ENCODE measurements around the gene KCNA1.
A peak's percentile ranks its signal among the peaks of the same experiment; 100 is the strongest.

Gene KCNA1

GRCh38 chr12:4914720-4915119 lies 5.0 kb downstream of the KCNA1 start:
- DNase-seq: no peak

- no peak for DNase-seq
Measured at GRCh38 chr12:4915752-4916151, 6.0 kb downstream of the KCNA1 start.

DNA sequence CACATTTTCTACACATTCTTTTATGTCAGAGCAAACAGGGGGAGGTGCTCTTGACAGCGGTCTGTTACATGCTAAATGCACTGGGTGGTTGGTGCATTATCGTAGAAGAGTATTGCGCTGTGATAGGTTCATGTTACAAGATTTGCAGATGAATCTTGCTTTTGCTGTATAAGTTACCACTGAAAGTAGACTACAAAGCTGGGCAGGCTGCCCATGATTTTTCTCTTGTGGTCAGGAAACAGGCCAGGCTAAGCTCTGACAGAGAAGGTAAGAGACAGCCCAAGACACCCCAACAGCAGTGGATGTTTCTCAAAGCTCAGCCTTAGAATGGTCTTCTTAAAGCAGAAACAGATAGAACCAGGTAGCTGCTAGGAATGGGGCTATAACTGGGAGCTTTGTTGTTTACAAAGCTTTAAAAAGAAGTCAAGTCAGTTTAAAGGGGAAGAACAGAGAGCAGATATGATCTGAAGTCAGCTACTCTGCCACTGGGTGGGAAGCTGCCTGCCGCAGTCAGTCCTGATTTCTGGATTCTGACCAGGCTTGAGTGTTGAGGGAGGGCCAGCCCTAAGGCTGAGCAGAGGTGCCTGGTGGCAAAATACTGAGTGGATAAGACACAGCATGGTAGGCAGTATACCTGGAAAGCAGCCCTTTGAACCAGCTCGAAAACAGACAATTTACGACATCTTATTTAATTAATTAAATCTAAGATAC lies 9.4 kb downstream of the KCNA1 start:
- DNase-seq: no peak

- no peak for DNase-seq
Measured at GRCh38 chr12:4932576-4932975, 22.9 kb downstream of the KCNA1 start.

DNA sequence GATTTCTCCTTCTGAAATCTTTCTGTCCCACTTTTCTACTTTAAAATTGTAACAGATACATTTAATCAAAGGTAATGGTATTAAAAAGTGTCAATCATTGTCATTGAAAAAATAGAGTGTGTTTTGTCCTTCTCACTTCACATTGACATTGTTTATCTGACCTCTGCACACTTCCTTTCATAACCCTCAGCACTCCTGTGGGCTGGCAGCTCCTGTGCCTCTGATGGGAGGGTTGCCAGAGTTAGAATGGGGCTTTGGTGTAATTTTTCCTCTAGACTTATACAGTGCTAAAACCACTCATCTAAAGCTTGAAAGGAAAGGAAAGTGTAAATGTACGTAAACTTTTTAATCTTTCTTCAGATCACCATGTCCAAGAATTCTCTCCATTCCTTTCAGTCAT lies 23.7 kb downstream of the KCNA1 start:
- DNase-seq: no peak

GRCh38 chr12:4934407-4935035 lies 24.8 kb downstream of the KCNA1 start:
- no peak for DNase-seq

GRCh38 chr12:4938900-4939299 lies 29.2 kb downstream of the KCNA1 start:
- DNase-seq: no peak

DNA sequence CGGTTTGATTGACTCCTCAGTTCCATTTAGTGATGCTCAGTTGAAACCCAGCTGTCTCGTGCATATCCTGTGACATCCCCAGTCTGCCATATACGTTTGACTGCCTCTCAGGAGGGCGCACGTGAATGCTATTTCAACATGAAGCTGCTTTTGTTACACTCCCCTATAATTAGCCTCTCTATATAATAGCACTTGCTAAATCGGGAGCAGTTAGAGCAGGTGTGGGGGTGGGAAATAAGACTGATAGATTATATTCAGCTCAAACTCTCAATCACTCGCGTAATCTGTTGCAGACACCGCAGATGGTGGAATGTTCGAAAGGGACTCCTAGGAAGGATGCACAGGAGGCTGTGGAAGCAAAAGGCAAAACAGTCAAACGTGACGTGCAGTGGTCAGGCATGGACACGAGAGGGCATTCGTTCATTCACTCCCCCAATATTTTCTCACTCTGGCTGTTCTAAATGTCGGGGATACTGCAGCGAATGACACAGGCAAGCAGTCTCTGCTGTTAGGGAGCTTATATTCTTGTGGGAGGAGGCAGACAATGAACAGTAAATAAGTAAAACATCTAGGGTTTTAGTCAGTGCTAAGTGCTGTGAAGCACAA lies 29.8 kb downstream of the KCNA1 start:
- DNase-seq: no peak

DNA sequence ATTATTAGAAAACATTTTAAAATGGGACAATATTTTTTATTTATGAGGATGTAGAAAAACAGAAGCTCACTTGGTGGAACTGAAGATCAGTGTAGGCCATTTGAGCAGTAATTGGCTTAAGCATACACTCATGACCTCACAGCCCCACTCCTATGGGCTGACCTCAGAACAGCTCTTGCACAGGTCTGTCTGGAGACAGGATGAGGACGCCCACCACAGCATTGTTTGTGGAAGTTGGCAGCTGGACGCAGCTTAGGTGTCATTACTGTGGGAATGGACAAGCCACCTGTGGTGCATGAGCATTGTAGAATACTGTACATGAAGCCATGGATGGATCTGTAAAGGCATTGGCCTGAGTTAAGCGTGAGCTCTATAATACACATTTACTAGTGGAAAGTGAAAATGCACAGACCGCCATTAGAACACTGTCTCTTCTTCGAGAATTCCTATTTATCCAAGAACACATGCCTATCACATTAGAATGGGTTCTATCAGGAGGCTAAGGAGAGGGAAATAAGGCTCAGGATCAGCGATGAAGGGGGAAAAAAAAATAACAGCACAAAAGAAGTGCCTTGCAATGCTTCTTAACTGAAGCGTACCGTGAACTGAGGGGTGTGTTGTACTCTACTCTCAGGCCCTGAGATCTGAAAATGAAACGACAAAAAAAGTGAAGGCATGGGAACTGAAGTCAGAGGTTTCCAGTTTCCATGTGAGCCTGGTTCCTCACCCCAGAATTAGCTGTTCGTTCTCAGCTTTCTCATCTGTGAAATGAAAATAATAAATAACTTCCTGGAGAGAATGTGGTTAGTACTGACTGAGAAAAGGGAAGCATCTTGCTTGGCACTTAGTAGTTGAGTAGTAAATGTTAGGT lies 33.6 kb downstream of the KCNA1 start:
- DNase-seq: peak; percentile 58

- DNase-seq: no peak
Measured at GRCh38 chr12:4943938-4944284, 34.2 kb downstream of the KCNA1 start.

- no peak for DNase-seq
Measured at GRCh38 chr12:4947253-4947652, 37.5 kb downstream of the KCNA1 start.

DNA sequence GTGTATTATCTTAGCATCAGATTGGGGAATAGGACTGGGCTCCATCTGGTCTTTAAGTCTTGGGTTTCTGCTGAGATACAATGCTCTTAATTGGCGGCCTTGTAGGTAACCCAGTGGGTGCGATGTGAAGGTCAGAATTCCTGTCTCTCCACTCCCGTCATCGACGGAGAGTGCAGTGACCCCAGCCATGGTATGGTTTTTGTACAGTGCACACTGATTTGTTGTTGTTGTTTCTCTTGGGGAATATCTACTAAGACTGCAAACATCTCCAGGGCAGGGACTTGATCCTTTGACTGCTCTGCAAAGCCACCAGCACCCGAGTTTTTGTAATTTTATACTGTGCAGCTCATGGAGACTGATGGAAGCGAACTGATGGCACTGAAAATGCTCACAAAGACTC lies 41.4 kb downstream of the KCNA1 start:
- no peak for DNase-seq

DNA sequence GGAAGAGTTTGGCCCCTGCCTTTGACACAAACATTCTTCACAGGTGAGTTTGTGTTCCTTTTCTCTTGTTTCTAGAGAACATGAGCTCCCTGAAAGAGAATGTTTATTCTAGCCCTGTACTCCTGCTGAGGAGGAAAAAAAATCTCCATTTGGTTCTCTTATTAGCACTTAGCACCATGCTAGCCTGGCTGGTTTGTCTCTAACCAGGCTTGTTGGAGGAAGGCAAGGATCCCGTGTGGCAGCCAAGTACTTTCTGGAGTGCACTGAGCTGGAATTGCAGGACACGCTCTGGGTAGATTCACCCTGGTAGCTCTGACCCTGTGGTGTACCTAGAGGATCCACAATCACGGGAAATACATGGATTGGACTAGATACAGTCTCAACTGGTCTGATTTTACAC lies 41.9 kb downstream of the KCNA1 start:
- DNase-seq: no peak

DNA sequence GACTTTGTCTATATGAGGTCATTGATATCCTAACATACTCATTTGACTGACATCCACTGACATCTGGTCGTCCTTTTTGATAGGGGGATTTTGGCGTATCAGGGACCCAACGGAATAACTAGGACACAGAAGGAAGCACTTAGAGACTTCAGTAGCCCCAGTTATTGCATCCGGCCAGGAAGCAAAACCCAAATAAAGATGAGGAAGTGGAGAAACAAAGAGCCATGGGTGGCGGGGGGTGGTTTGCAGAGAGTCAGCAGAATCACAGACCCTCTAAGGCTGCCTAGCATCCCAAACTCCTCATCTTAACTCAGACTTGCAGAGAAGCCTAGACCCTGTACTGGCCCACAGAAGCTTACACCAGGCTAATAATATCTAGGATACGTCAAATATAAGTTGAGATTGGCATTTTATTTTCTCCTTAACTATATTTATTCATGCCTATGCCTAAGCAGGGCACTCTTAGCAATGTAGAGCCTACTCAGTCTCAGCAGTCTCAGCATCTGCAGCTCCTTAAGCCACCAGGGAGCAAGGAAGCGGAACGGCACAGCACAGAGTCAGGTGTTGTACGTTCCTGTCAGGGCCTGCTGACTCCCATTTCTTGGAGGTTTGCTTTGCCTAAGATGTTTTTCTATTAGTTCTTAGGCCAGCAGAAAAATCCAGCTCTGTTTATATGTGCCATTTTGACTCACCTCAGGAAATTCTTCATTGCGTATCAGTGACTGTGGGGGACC lies 45.1 kb downstream of the KCNA1 start:
- DNase-seq: peak; percentile 10

DNA sequence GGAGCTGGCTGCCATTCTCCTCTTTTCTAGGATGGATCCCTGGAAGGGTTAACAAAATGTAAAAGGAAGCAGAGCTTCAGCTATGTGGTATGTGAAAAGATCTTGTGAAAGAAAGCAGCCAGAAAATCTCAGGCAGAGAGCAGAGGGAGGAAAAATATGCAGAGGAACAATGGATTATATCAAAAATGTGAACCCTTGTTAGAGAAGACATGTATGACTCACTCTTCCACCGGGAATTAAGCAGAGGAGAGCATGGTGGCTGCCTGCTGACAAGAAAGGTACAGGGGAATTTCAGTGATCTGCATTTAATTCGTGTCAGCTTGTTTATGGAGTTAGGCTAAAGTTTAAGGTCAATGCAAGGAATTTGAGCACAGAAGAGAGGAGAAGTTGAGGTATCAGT lies 46.3 kb downstream of the KCNA1 start:
- no peak for DNase-seq

DNA sequence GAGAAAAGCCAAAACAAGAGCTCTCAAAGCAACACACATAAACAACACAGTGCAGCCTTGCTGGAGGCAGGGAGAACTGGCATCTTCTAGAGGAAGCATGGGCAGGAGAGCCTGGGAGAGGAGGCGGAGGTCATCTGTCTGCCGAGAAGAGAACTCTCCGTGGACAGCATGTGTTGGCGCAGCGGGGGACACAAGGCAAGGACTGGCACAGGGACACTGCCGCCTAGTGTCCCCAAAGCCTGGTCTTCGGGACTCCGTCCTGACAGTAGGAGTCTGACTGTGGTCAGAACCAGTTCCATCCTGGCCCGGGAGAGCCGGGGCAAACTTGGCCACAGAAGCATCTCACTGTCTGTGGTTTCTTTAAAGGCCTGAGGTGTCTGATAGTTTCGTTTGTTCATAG lies 47.3 kb downstream of the KCNA1 start:
- no peak for DNase-seq

DNA sequence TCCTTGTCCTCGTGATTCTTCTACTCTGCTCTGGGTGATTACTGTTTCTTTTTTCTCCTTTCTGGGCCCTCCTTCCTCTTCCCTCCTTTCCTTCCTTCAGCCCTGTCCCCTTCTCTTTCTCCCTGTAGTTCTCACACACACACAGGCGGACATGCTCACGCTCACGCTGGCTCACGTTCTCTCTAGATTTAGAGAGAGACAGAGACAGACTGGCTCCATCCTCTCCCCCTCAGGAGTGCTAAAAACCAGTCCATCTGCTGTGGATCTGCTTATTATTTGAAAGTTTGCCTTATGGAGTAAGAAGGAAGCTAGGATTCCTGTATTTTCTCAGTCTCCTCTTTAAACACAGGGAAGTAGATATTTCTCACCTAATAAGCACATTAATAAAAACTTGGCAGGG lies 48.1 kb downstream of the KCNA1 start:
- DNase-seq: no peak

GRCh38 chr12:4958697-4959375 lies 49.1 kb downstream of the KCNA1 start:
- DNase-seq: no peak

DNA sequence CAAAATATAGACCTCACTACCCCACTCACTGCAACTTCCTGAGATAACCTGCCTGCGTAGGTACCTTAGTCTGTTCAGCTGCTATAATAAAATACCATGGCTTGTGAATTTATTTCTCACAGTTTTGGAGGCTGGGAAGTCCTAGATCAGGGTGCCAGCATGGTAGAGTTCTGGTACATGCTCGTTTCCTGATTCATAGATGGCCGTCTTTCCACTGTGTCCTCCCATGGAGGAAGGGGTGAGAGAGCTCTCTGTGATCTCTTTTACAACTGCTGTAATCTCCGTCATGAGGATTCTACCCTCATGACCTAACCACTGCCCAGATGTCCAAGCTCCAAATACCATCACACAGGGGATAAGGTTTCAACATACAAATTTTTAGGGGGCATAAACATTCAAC lies 49.7 kb downstream of the KCNA1 start:
- no peak for DNase-seq

GRCh38 chr12:4960030-4960429 lies 50.3 kb downstream of the KCNA1 start:
- DNase-seq: no peak

DNA sequence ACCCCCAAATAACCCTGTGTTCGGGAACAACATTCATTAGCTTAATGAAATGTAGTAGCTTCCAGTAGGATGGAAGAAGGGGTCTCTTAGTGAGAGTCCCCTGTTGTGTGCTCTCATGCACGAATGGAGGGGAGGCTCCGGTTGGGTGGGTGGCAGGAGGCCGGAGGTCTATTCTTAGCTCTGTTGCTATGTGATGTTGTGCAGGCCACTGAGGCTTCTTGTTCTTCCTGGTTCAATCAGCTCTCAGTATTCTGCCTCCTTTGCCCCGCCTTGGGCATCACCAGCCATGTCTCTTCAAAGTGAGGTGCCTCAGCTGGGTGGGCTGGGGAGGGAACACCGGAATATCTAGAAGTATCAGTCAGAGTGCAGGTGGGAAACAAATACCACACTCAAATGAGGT lies 50.8 kb downstream of the KCNA1 start:
- DNase-seq: no peak

DNA sequence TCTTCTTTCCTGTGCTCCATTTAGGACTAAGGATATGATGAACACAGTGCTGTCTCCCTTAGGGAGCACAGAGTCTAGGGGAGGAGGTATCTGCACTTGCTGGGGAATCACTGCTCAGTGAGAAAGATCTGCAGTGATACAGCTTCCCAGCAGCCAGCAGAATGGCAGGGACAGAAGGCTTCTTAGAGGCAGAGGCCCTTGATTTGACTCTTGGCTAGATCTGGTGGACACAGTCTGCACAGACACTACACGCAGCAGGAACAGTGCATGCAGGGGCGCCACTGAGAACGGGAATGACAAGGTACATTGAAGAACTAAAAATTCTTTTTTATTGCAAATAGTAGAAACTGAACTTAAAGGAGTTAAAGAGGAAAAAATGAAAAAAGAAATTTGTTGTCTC lies 51.6 kb downstream of the KCNA1 start:
- no peak for DNase-seq
